Activated CD8-positive, alpha-beta memory T cell treated with anti-CD3 and anti-CD28 coated beads, Interleukin-2, amount 50 U/mL, for 1 hour (primary cell): Measurements from ENCODE around the gene ATXN1.
"Not testable (repeated sequence)": the region's sequence is repeated elsewhere in the genome, so short reads cannot be mapped to it uniquely, and the experiment has no call there.

Experiments used
- DNase-seq: peaks from one replicate; pipeline ENCODE4 v3.0.0-alpha.2; 2020; ENCODE audit errors: extremely low read depth

Gene ATXN1

DNA sequence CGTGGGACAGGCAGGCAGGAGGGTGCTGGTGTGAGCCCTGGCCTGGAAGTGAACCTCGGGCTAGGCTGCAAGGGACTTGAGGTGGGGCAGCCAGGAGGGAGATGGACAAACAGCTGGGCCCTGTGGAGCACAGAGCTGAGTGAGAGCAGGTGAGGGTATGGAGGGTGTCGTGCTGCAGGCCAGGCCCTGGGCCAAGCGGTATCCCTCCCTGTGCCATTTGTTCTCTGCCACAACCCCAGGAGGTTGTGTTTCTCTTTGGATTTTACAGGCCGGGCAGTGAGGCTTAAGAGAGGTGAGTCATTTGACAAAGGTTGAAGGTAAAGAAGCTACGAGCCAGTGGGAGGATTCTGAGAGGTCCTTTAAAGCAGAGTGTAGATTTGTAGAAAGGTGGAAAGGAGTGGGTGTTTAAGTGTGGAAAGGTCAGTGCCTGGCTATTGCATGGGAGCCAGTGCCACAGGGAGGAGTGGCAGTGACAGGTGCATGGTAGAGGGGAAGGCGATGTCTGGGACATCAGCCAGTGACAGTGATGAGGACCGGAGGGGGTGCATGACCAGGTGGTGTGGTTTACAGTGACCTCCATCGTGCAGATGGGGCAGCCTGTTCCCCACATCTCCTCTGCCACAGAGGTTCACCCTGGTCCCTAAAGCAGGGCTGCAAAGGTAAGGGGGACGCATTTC, 483.1 kb downstream of the ATXN1 start:
- no peak for DNase-seq

DNA sequence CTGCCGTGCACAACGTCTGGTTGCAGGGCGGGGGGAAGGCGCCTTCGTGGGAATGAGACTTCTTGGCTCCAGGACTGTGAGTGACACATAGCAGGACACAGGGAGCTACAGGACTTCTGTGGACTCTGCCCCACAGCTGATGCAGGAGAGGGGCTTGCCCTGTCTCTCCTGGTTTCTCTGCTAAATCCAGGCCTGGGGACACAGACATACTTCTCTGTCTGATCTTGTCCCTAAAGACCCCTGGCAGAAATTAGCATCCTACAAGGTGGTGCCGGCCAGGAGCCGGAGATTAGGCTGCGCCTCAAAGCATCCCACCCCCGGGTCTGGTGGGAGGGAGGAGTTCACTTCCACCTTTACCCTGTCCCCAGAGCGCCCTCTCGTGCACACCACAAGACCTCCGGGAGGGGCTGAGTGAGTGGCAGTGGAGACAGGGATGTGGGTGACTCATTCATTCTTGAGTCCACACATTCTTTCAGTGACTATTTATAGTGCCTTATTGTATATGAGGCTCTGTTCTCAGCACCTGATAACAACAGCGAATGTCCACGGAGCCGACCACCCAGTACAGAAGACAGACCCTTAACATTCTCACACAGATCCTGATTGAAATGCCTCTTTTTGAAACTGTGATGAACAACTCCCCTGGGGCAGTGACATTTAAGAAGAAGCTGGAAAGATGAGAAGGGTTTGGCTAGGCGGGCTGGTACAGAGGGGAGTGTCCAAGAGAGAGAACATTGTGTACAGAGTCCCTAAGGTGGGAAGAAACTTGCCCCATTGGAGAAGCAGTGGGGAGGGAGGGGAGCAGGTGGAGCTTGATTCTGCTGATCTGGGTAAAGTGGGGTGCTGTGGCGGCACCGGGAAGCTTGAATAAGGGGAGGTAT, 483.9 kb downstream of the ATXN1 start:
- no peak for DNase-seq

GRCh38 chr6:16274885-16275589, 486.2 kb downstream of the ATXN1 start:
- DNase-seq, result no peak

- DNase-seq, result no peak
Observed at GRCh38 chr6:16274483-16274882, 486.8 kb downstream of the ATXN1 start.

GRCh38 chr6:16273256-16273655, 488.0 kb downstream of the ATXN1 start:
- DNase-seq, result no peak

- DNase-seq, result no peak
Observed at GRCh38 chr6:16272201-16272600, 489.1 kb downstream of the ATXN1 start.

- DNase-seq, result no peak
Observed at GRCh38 chr6:16271428-16271827, 489.8 kb downstream of the ATXN1 start.

GRCh38 chr6:16270178-16270794, 491.0 kb downstream of the ATXN1 start:
- DNase-seq, result no peak

DNA sequence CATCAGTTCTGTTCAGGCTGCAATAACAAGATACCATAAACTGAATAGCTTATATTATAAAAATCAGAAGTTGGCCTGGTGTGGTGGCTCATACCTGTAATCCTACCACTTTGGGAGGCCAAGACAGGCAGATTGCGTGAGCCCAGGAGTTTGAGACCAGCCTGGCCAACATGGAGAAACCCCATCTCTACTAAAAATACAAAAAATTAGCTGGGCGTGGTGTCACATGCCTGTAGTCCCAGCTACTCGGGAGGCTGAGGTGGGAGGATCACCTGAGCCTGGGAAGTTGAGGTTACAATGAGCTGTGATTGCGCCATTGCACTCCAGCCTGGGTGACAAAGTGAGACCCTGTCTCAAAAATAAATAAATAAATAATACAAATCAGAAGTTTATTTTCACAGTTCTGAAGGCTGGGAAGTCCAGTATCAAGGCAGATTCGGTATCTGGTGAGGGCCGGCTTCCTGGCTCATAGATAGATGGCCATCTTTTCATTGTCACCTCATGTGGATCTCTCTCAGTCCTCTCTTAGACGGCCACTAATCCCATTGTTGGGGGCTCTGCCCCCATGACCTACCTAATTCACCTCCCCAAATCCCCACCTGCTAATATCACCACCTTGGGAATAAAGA, 491.7 kb downstream of the ATXN1 start:
- not testable (repeated sequence) for DNase-seq

GRCh38 chr6:16267428-16268263, 493.6 kb downstream of the ATXN1 start:
- DNase-seq, result no peak

DNA sequence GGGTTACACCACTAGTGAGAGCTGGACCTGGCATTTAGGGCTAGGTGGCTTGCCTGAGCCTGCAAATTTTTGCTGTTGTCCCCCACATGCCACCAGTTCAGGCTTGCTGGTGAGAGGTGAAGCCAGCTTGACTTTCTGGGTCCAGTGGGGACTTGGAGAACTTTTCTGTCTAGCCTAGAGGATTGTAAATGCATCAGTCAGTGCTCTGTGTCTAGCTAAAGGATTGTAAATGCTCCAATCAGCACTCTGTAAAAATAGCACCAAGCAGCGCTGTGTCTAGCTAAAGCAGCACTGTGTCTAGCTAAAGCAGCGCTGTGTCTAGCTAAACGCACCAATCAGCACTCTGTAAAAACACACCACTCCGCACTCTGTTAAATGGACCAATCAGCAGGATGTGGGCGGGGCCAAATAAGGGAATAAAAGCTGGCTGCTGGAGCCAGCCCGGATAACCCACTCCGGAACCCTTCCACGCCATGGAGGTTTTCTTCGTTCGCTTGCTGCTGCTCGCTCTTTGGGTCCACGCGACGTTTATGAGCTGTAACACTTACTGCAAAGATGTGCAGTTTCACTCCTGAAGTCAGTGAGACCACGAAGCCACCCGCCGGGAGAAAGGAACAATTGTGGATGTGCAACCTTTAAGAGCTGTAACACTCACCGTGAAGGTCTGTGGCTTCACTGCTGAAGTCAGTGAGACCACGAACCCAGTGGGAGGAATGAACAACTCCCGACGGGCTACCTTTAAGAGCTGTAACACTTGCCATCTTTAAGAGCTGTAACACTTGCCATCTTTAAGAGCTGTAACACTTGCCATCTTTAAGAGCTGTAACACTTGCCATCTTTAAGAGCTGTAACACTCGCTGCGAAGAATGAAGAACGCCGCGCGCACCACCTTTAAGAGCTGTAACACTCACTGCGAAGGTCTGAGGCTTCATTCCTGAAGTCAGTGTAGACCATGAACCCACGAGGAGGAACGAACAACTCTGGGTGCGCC, 495.6 kb downstream of the ATXN1 start:
- DNase-seq, result no peak

GRCh38 chr6:16264785-16265184, 496.5 kb downstream of the ATXN1 start:
- DNase-seq, result no peak

DNA sequence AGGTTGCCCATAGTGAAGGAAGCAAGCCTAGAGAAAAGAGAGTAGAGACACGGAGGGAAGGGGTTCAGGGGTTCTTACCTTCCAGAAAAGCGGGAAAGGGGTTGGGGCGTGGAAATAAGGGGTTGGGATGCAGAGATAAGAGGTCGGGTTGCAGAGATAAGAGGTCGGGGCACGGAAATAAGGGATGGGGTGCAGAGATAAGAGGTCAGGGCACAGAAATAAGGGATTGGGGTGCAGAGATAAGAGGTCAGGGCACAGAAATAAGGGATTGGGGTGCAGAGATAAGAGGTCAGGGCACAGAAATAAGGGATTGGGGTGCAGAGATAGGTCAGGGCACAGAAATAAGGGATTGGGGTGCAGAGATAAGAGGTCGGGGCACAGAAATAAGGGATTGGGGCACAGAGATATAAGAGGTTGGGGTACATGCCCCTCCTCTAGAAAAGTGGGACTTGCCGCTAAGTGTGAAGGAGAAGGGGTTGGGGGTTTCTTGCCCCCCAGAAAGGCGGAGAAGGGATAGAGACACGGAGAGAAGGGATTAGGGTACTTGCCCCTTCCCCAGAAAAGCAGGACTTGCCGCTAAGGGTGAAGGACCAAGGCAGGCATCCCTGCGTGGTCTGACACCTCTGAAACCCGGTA, 497.7 kb downstream of the ATXN1 start:
- not testable (repeated sequence) for DNase-seq

- not testable (repeated sequence) for DNase-seq
Observed at GRCh38 chr6:16262773-16263172, 498.5 kb downstream of the ATXN1 start.

GRCh38 chr6:16260602-16261001, 500.7 kb downstream of the ATXN1 start:
- not testable (repeated sequence) for DNase-seq

- not testable (repeated sequence) for DNase-seq
Observed at GRCh38 chr6:16259604-16260003, 501.7 kb downstream of the ATXN1 start.

GRCh38 chr6:16258709-16259075, 502.6 kb downstream of the ATXN1 start:
- DNase-seq, result no peak

GRCh38 chr6:16257999-16258708, 503.1 kb downstream of the ATXN1 start:
- no peak for DNase-seq
